HEK293 (cell line): ENCODE data around the gene PTGFRN.
A peak's percentile ranks its signal among the peaks of the same experiment; 100 is the strongest.
"Not testable (repeated sequence)": the region's sequence is repeated elsewhere in the genome, so short reads cannot be mapped to it uniquely, and the experiment has no call there.

Source experiments
- CTCF ChIA-PET: fragments of 350-600 bp; formaldehyde crosslinking; extraction: SDS; loops from one replicate; lab custom pipeline; 2021; ENCODE audit warnings: antibody characterized with exemption; lab: Yijun Ruan, JAX
- POLR2A ChIA-PET: fragments of 300-600 bp; formaldehyde crosslinking; extraction: SDS; loops from one replicate; lab custom pipeline; 2020; ENCODE audit warnings: antibody characterized with exemption, inconsistent platforms; lab: Yijun Ruan, JAX
- H3K27ac ChIP-seq: fragments of 200-500 bp; sonication (Bioruptor generic); 2 replicates; pipeline ENCODE4 v1.5.1; 2014; ENCODE audit warnings: low read depth, low read length, control low read depth, inconsistent platforms; ENCODE audit errors: extremely low read depth
- H3K36me3 ChIP-seq, 2 experiments: fragments of 200-500 bp in 1 of 2; sonication (Bioruptor generic) in 1 of 2; 1 replicate in 1 of 2; 2 replicates in 1 of 2; pipeline ENCODE4 v1.5.1; 2014 to 2017; ENCODE audit warnings: inconsistent platforms in 2 of 2, low read length in 2 of 2; ENCODE audit not compliant: control insufficient read depth in 2 of 2, insufficient read depth in 1 of 2
- H3K4me1 ChIP-seq: fragments of 200-500 bp; sonication (Bioruptor generic); 2 replicates; pipeline ENCODE4 v1.5.1; 2014; ENCODE audit warnings: mild to moderate bottlenecking, low read length, inconsistent platforms; ENCODE audit not compliant: control insufficient read depth, insufficient read depth
- H3K4me3 ChIP-seq: 2 replicates; pipeline ENCODE4 v1.5.1; 2011; ENCODE audit warnings: low read depth, mild to moderate bottlenecking, control low read depth, low read length, moderate library complexity
- H3K9me3 ChIP-seq: fragments of 200-500 bp; sonication (Bioruptor generic); 2 replicates; pipeline ENCODE4 v1.5.1; 2014; ENCODE audit warnings: low read depth, low read length, inconsistent platforms; ENCODE audit not compliant: control insufficient read depth, insufficient read depth
- REST ChIP-seq: fragments of 450-650 bp; formaldehyde crosslinking; IDR thresholded peaks from 2 replicates; pipeline ENCODE4 v1.5.1; 2016; ENCODE audit warnings: missing biosample characterization, missing genetic modification characterization
- SCRT2 ChIP-seq: fragments of 450-650 bp; formaldehyde crosslinking; IDR thresholded peaks from 2 replicates; pipeline ENCODE4 v1.5.1; 2016; ENCODE audit warnings: missing biosample characterization, missing genetic modification characterization
- ZEB2 ChIP-seq: fragments of 450-650 bp; formaldehyde crosslinking; IDR thresholded peaks from 2 replicates; pipeline ENCODE4 v1.5.1; 2016; ENCODE audit warnings: missing biosample characterization, missing genetic modification characterization
- ZNF121 ChIP-seq: fragments of 450-650 bp; formaldehyde crosslinking; IDR thresholded peaks from 2 replicates; pipeline ENCODE4 v1.5.1; 2016; ENCODE audit warnings: missing biosample characterization, missing genetic modification characterization
- ZNF140 ChIP-seq: fragments of 450-650 bp; formaldehyde crosslinking; IDR thresholded peaks from 2 replicates; pipeline ENCODE4 v1.5.1; 2016; ENCODE audit warnings: missing biosample characterization, missing genetic modification characterization
- ZNF146 ChIP-seq: fragments of 450-650 bp; formaldehyde crosslinking; IDR thresholded peaks from 2 replicates; pipeline ENCODE4 v1.5.1; 2016; ENCODE audit warnings: missing biosample characterization, missing genetic modification characterization
- ZNF155 ChIP-seq: fragments of 450-650 bp; formaldehyde crosslinking; IDR thresholded peaks from 2 replicates; pipeline ENCODE4 v1.5.1; 2016; ENCODE audit warnings: missing biosample characterization, missing genetic modification characterization
- ZNF211 ChIP-seq: fragments of 450-650 bp; formaldehyde crosslinking; IDR thresholded peaks from 2 replicates; pipeline ENCODE4 v1.5.1; 2016; ENCODE audit warnings: low read depth, missing biosample characterization, missing genetic modification characterization
- ZNF274 ChIP-seq, 2 experiments: fragments of 200-500 bp in 1 of 2; fragments of 450-650 bp in 1 of 2; sonication (Bioruptor generic) in 1 of 2; formaldehyde crosslinking in 1 of 2; IDR thresholded peaks; 2 replicates each; pipeline versions ENCODE4 v1.5.1 to v1.6.1; 2014 to 2016; ENCODE audit warnings: borderline replicate concordance in 1 of 2, inconsistent platforms in 1 of 2, low read length in 1 of 2, missing biosample characterization in 1 of 2, missing genetic modification characterization in 1 of 2
- ZNF391 ChIP-seq: fragments of 450-650 bp; formaldehyde crosslinking; IDR thresholded peaks from 2 replicates; pipeline ENCODE4 v1.5.1; 2016; ENCODE audit warnings: low read depth, missing biosample characterization, missing genetic modification characterization, borderline replicate concordance
- ZNF394 ChIP-seq: fragments of 450-650 bp; formaldehyde crosslinking; IDR thresholded peaks from 2 replicates; pipeline ENCODE4 v1.5.1; 2016; ENCODE audit warnings: missing biosample characterization, missing genetic modification characterization, mild to moderate bottlenecking, moderate library complexity, borderline replicate concordance
- ZNF404 ChIP-seq: fragments of 450-650 bp; formaldehyde crosslinking; IDR thresholded peaks from 2 replicates; pipeline ENCODE4 v1.5.1; 2017; ENCODE audit warnings: missing biosample characterization, missing genetic modification characterization
- ZNF416 ChIP-seq: fragments of 450-650 bp; formaldehyde crosslinking; IDR thresholded peaks from 2 replicates; pipeline ENCODE4 v1.5.1; 2016; ENCODE audit warnings: missing biosample characterization, missing genetic modification characterization
- ZNF521 ChIP-seq: fragments of 450-650 bp; formaldehyde crosslinking; IDR thresholded peaks from 2 replicates; pipeline ENCODE4 v1.5.1; 2017; ENCODE audit warnings: missing biosample characterization, mild to moderate bottlenecking, missing genetic modification characterization
- ZNF549 ChIP-seq: fragments of 450-650 bp; IDR thresholded peaks from 2 replicates; pipeline ENCODE4 v1.5.1; 2018; ENCODE audit warnings: missing biosample characterization, missing genetic modification characterization, mild to moderate bottlenecking, inconsistent platforms, moderate library complexity
- ZNF658 ChIP-seq: fragments of 450-650 bp; formaldehyde crosslinking; IDR thresholded peaks from 2 replicates; pipeline ENCODE4; 2016; ENCODE audit warnings: missing biosample characterization, missing genetic modification characterization
- ZSCAN16 ChIP-seq: fragments of 450-650 bp; formaldehyde crosslinking; IDR thresholded peaks from 2 replicates; pipeline ENCODE4 v1.5.1; 2016; ENCODE audit warnings: missing biosample characterization, missing genetic modification characterization
- TF ChIP-seq, protein P1 (sequence below): fragments of 450-650 bp; formaldehyde crosslinking; IDR thresholded peaks from 2 replicates; pipeline ENCODE4 v1.5.1; 2016; ENCODE audit warnings: missing biosample characterization, missing genetic modification characterization

Gene PTGFRN

GRCh38 chr1:116972674-116973030 is 62.9 kb downstream of the PTGFRN start (continued):
- no peak for TF ChIP-seq ZNF391 (tag by site-specific recombination)

- H3K4me1 ChIP-seq, H3K27ac ChIP-seq, CTCF ChIA-PET, H3K4me3 ChIP-seq, POLR2A ChIA-PET, H3K9me3 ChIP-seq: not testable (repeated sequence)
- TF ChIP-seq ZNF146 (peak; percentile 92), SCRT2 (tag by site-specific recombination) (0 out of 2 replicates have a peak, but pooled peaks have one; percentile 1)
- H3K36me3 ChIP-seq: peaks cover 0 to 16% of the 10 kb centered on the region in 2 experiments; a peak in 1 of 3 replicates
These were observed 70.6 kb downstream of the PTGFRN start for GRCh38 chr1:116980309-116980708.

DNA sequence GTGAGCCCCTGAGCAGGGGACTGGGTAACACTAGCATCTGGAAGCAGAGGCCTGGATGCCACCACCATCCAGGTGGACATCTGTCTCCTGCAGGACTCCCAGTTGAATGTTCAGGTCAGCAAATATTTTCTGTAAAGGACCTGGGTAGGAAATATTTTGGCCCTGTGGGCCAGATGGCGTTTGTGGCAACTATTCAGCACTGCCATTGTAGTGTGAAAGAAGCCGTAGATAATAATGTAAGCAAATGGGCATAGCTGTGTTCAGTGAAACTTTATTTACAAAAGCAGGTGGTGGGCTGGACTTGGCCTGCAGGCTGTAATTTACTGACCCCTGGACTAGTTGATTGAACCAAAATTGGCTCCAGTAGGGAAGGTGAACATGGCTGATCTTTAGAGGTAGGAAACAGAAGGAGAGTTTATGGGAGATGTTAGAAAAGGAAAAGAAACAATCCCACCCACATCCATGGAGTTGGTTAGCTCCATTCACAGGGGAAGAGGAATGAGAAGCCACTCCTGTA is 71.9 kb downstream of the PTGFRN start:
- ChIA-PET POLR2A (no interaction called here), CTCF (no interaction called here)
- H3K36me3 ChIP-seq: peaks cover 0 to 19% of the 10 kb centered on the region in 2 experiments; a peak in 1 of 3 replicates
- H3K27ac ChIP-seq: no peak overlapping the region
- TF ChIP-seq ZNF211 (tag by site-specific recombination) (no peak), ZNF549 (tag by site-specific recombination) (no peak), ZNF404 (tag by site-specific recombination) (no peak), ZSCAN16 (tag by site-specific recombination) (no peak), ZNF416 (no peak), REST (tag by site-specific recombination) (no peak), ZNF521 (tag by site-specific recombination) (no peak), ZNF121 (tag by site-specific recombination) (no peak), ZEB2 (tag by site-specific recombination) (no peak), ZNF140 (tag by site-specific recombination) (no peak), ZNF155 (no peak), ZNF274 (IDR thresholded peaks at IDR 0.05; ENCODE audit: low read length) (no peak), ZNF274 (tag by site-specific recombination; IDR thresholded peaks at IDR 0.05; ENCODE audit: borderline replicate concordance) (no peak), ZNF658 (no peak), ZNF394 (no peak)
- TF ChIP-seq, protein P1, sequence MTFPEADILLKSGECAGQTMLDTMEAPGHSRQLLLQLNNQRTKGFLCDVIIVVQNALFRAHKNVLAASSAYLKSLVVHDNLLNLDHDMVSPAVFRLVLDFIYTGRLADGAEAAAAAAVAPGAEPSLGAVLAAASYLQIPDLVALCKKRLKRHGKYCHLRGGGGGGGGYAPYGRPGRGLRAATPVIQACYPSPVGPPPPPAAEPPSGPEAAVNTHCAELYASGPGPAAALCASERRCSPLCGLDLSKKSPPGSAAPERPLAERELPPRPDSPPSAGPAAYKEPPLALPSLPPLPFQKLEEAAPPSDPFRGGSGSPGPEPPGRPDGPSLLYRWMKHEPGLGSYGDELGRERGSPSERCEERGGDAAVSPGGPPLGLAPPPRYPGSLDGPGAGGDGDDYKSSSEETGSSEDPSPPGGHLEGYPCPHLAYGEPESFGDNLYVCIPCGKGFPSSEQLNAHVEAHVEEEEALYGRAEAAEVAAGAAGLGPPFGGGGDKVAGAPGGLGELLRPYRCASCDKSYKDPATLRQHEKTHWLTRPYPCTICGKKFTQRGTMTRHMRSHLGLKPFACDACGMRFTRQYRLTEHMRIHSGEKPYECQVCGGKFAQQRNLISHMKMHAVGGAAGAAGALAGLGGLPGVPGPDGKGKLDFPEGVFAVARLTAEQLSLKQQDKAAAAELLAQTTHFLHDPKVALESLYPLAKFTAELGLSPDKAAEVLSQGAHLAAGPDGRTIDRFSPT (tag by site-specific recombination): no peak
- TF ChIP-seq, all 188 proteins: peak for 0
- Histone ChIP-seq H3K4me3 (no peak overlapping the region), H3K4me1 (no peaks in the 10 kb centered on the region), H3K9me3 (no peaks in the 10 kb centered on the region)
